HEK293T (cell line): ENCODE data around the gene ITPK1.
"Not testable (repeated sequence)": the region's sequence is repeated elsewhere in the genome, so short reads cannot be mapped to it uniquely, and the experiment has no call there.

Source experiments
- CTCF ChIA-PET: fragments of 350-600 bp; formaldehyde crosslinking; extraction: SDS; loops from one replicate; lab custom pipeline; 2021; ENCODE audit warnings: antibody characterized with exemption, inconsistent platforms; lab: Yijun Ruan, JAX
- POLR2A ChIA-PET: fragments of 350-600 bp; formaldehyde crosslinking; extraction: SDS; loops from one replicate; lab custom pipeline; 2020; ENCODE audit warnings: antibody characterized with exemption, inconsistent platforms; lab: Yijun Ruan, JAX
- DNase-seq: peaks from one replicate; pipeline ENCODE4 v3.0.0; 2012; ENCODE audit warnings: mixed read lengths; ENCODE audit errors: extremely low spot score
- ARNT ChIP-seq: fragments of 450-650 bp; IDR thresholded peaks from 2 replicates; pipeline ENCODE4 v1.6.1; 2017; ENCODE audit warnings: mild to moderate bottlenecking
- BHLHE40 ChIP-seq: fragments of 450-650 bp; IDR thresholded peaks from 2 replicates; pipeline ENCODE4 v1.6.1; 2016; ENCODE audit warnings: mild to moderate bottlenecking, moderate library complexity, borderline replicate concordance
- CTBP1 ChIP-seq: fragments of 450-650 bp; IDR thresholded peaks from 2 replicates; pipeline ENCODE4 v1.6.1; 2016; ENCODE audit warnings: borderline replicate concordance
- ELF4 ChIP-seq: fragments of 450-650 bp; IDR thresholded peaks from 2 replicates; pipeline ENCODE4 v1.6.1; 2017; ENCODE audit warnings: antibody characterized with exemption
- FOXA1 ChIP-seq: fragments of 450-650 bp; IDR thresholded peaks from 2 replicates; pipeline ENCODE4 v1.6.1; 2016; ENCODE audit warnings: mild to moderate bottlenecking
- FOXK2 ChIP-seq: fragments of 450-650 bp; IDR thresholded peaks from 2 replicates; pipeline ENCODE4 v1.6.1; 2016; ENCODE audit warnings: mild to moderate bottlenecking
- FOXM1 ChIP-seq: fragments of 450-650 bp; IDR thresholded peaks from 2 replicates; pipeline ENCODE4 v1.6.1; 2017; ENCODE audit warnings: mild to moderate bottlenecking, borderline replicate concordance
- HDGF ChIP-seq: fragments of 450-650 bp; IDR thresholded peaks from 2 replicates; pipeline ENCODE4 v1.6.1; 2017; ENCODE audit warnings: antibody characterized with exemption, borderline replicate concordance
- L3MBTL2 ChIP-seq: fragments of 450-650 bp; conservative IDR thresholded peaks from 2 replicates; pipeline ENCODE4 v1.6.1; 2016; ENCODE audit warnings: mild to moderate bottlenecking
- LEF1 ChIP-seq: fragments of 450-650 bp; IDR thresholded peaks from 2 replicates; pipeline ENCODE4 v1.6.1; 2017; ENCODE audit warnings: mild to moderate bottlenecking, borderline replicate concordance
- NFRKB ChIP-seq: fragments of 450-650 bp; IDR thresholded peaks from 2 replicates; pipeline ENCODE4 v1.6.1; 2016; ENCODE audit warnings: mild to moderate bottlenecking, moderate library complexity
- PKNOX1 ChIP-seq: fragments of 450-650 bp; IDR thresholded peaks from 2 replicates; pipeline ENCODE4 v1.6.1; 2016
- SP1 ChIP-seq: fragments of 450-650 bp; IDR thresholded peaks from 2 replicates; pipeline ENCODE4 v1.6.1; 2017
- SUZ12 ChIP-seq: fragments of 450-650 bp; IDR thresholded peaks from 2 replicates; pipeline ENCODE4 v1.6.1; 2016; ENCODE audit warnings: mild to moderate bottlenecking
- TARDBP ChIP-seq: fragments of 450-650 bp; IDR thresholded peaks from 2 replicates; pipeline ENCODE4 v1.6.1; 2016
- ZNF384 ChIP-seq: fragments of 450-650 bp; IDR thresholded peaks from 2 replicates; pipeline ENCODE4 v1.6.1; 2016

ITPK1 gene

GRCh38 chr14:93107453-93107852 is 8.3 kb downstream of the ITPK1 start:
- CTCF ChIA-PET, result no interaction called here
- no peak for DNase-seq
- TF ChIP-seq L3MBTL2 (no peak), CTBP1 (no peak), ARNT (no peak), FOXA1 (no peak), ZNF384 (no peak), LEF1 (no peak), PKNOX1 (no peak), SP1 (no peak), BHLHE40 (no peak), NFRKB (no peak), SUZ12 (no peak), FOXM1 (no peak), ELF4 (no peak), HDGF (no peak), FOXK2 (no peak), TARDBP (no peak)
- POLR2A ChIA-PET, result no interaction called here

- POLR2A ChIA-PET, result no interaction called here
- TF ChIP-seq ZNF384 (no peak), FOXK2 (no peak), FOXM1 (no peak), FOXA1 (no peak)
- DNase-seq, result no peak
- CTCF ChIA-PET, result interaction anchor here (1.6 kb wide), 1 partner anchor 154 kb away, joined by 4 read pairs; no protein-coding TSS in a partner anchor
Observed at GRCh38 chr14:93106541-93107156, 9.1 kb downstream of the ITPK1 start.

- CTCF ChIA-PET, result interaction anchor here (0.8 to 2.1 kb wide), 4 partner anchors 7 to 154 kb away, joined by 3 to 15 read pairs (median 5); no protein-coding TSS in a partner anchor
- POLR2A ChIA-PET, DNase-seq: not testable (repeated sequence)
Observed at GRCh38 chr14:93105856-93106255, 9.9 kb downstream of the ITPK1 start.

- POLR2A ChIA-PET, result no interaction called here
- DNase-seq, result no peak
- CTCF ChIA-PET, result interaction anchor here (0.8 to 2.1 kb wide), 4 partner anchors 8 to 153 kb away, joined by 3 to 15 read pairs (median 5); no protein-coding TSS in a partner anchor
- no peak for TF ChIP-seq BHLHE40
- no peak for TF ChIP-seq L3MBTL2
- no peak for TF ChIP-seq SP1
- no peak for TF ChIP-seq TARDBP
- no peak for TF ChIP-seq LEF1
- TF ChIP-seq CTBP1, result no peak
- TF ChIP-seq ARNT, result no peak
- TF ChIP-seq PKNOX1, result no peak
- TF ChIP-seq FOXM1, result no peak
- TF ChIP-seq SUZ12, result no peak
- TF ChIP-seq FOXA1, result no peak
- no peak for TF ChIP-seq FOXK2
- TF ChIP-seq ELF4, result no peak
Observed at GRCh38 chr14:93105362-93105761, 10.4 kb downstream of the ITPK1 start.

- CTCF ChIA-PET, result interaction anchor here (0.8 to 2.1 kb wide), 4 partner anchors 8 to 153 kb away, joined by 3 to 15 read pairs (median 5); no protein-coding TSS in a partner anchor
- no peak for DNase-seq
- TF ChIP-seq ZNF384 (no peak), FOXM1 (no peak), BHLHE40 (no peak), CTBP1 (no peak), FOXK2 (no peak), NFRKB (no peak), PKNOX1 (no peak), ARNT (no peak), HDGF (no peak), SUZ12 (no peak), TARDBP (no peak), ELF4 (no peak), LEF1 (no peak), SP1 (no peak), L3MBTL2 (no peak), FOXA1 (no peak)
- POLR2A ChIA-PET, result no interaction called here
Observed at GRCh38 chr14:93104961-93105360, 10.8 kb downstream of the ITPK1 start.

- POLR2A ChIA-PET, result no interaction called here
- CTCF ChIA-PET, result interaction anchor here (2.1 kb wide), 1 partner anchor 10 kb away, joined by 15 read pairs; no protein-coding TSS in a partner anchor
- no peak for DNase-seq
- no peak for TF ChIP-seq FOXA1
- no peak for TF ChIP-seq L3MBTL2
- TF ChIP-seq CTBP1, result no peak
- no peak for TF ChIP-seq ZNF384
- TF ChIP-seq LEF1, result no peak
- TF ChIP-seq PKNOX1, result no peak
- no peak for TF ChIP-seq TARDBP
- TF ChIP-seq FOXK2, result no peak
- TF ChIP-seq ARNT, result no peak
- no peak for TF ChIP-seq NFRKB
- no peak for TF ChIP-seq FOXM1
- no peak for TF ChIP-seq ELF4
- TF ChIP-seq BHLHE40, result no peak
- no peak for TF ChIP-seq HDGF
Observed at GRCh38 chr14:93103392-93104080, 12.2 kb downstream of the ITPK1 start.
